GM12878 (cell line): ENCODE measurements around the gene ACTL7A. TPM values are rescaled to one million over a fixed set of nuclear protein-coding genes. Genes with fewer than 3 reads are reported as not detected.

Source experiments
- ATAC-seq: fragments of 200-7000 bp; cut with Tn5 transposase; 3 replicates; pipeline ENCODE4 v1.9.1; 2020; ENCODE audit warnings: mild to moderate bottlenecking, moderate library complexity
- BruUV-seq: library from RNA; stranded (reverse); fragments of 400-500 nt; replicated peaks from 2 replicates; lab custom pipeline; 2021; lab: Mats Ljungman, UMichigan
- CTCF ChIA-PET: fragments of 300-600 bp; sonication (Branson Sonifier 250); formaldehyde crosslinking; extraction: SDS; loops from one replicate; lab custom pipeline; 2021; ENCODE audit warnings: inconsistent platforms; lab: Yijun Ruan, JAX
- POLR2A ChIA-PET: fragments of 350-600 bp; formaldehyde crosslinking; extraction: SDS; loops from one replicate; lab custom pipeline; 2021; ENCODE audit warnings: inconsistent platforms; lab: Charles Lee
- RAD21 ChIA-PET: fragments of 300-600 bp; sonication (Branson Sonifier 250); formaldehyde crosslinking; loops from one replicate; lab custom pipeline; 2023; ENCODE audit warnings: antibody characterized with exemption; ENCODE audit not compliant: unreplicated experiment; lab: Charles Lee
- SMC1A ChIA-PET: fragments of 300-600 bp; sonication (Branson Sonifier 250); formaldehyde crosslinking; loops from one replicate; lab custom pipeline; 2023; ENCODE audit not compliant: unreplicated experiment, uncharacterized antibody; lab: Charles Lee
- DNase-seq: peaks from one replicate; pipeline ENCODE4 v3.0.0-alpha.2; 2011; ENCODE audit warnings: low read depth, low spot score
- FAIRE-seq: peaks from 3 replicates; lab custom pipeline; 2011; peaks lifted over from hg19 to GRCh38; lab: Jason Lieb, UNC
- H2AFZ ChIP-seq: 2 replicates; pipeline ENCODE4 v1.6.0; 2011; ENCODE audit warnings: low read depth, low read length, control low read depth; ENCODE audit not compliant: control insufficient read depth
- H3K27ac ChIP-seq: 2 replicates; pipeline ENCODE4 v1.5.1; 2011; ENCODE audit warnings: control low read depth; ENCODE audit not compliant: control insufficient read depth, insufficient read depth
- H3K27me3 ChIP-seq, 2 experiments: replicated peaks in 1 of 2; 2 replicates each; pipeline versions ENCODE4 v1.6.0 to v1.6.1; 2011; ENCODE audit warnings: low read length in 1 of 2; ENCODE audit not compliant: control insufficient read depth in 2 of 2, insufficient read depth in 2 of 2
- H3K36me3 ChIP-seq, 2 experiments: 2 replicates each; pipeline ENCODE4 v1.5.1; 2011; ENCODE audit warnings: low read length in 1 of 2; ENCODE audit not compliant: control insufficient read depth in 2 of 2, insufficient read depth in 2 of 2
- H3K4me1 ChIP-seq: 2 replicates; pipeline ENCODE4 v1.6.1; 2011; ENCODE audit warnings: mild to moderate bottlenecking, low read length, moderate library complexity, mixed read lengths; ENCODE audit not compliant: control insufficient read depth, insufficient read depth
- H3K4me2 ChIP-seq: 2 replicates; pipeline ENCODE4 v1.6.0; 2011; ENCODE audit warnings: control low read depth; ENCODE audit not compliant: control insufficient read depth, insufficient read depth
- H3K4me3 ChIP-seq: fragments of 200-600 bp; sonication (generic); 2 replicates; pipeline ENCODE4 v1.5.1; 2016
- H3K79me2 ChIP-seq: 2 replicates; pipeline ENCODE4 v1.6.0; 2011; ENCODE audit warnings: low read length; ENCODE audit not compliant: control insufficient read depth, insufficient read depth
- H3K9ac ChIP-seq: 2 replicates; pipeline ENCODE4 v1.8.0; 2011; ENCODE audit warnings: low read length, control low read depth, mixed read lengths; ENCODE audit not compliant: control insufficient read depth, insufficient read depth
- H3K9me3 ChIP-seq: replicated peaks from 3 replicates; pipeline ENCODE4 v1.5.1; 2011; ENCODE audit warnings: mild to moderate bottlenecking, low read length; ENCODE audit not compliant: control insufficient read depth, insufficient read depth
- H4K20me1 ChIP-seq: 2 replicates; pipeline ENCODE4 v1.6.0; 2011; ENCODE audit not compliant: control insufficient read depth, insufficient read depth
- ASH2L ChIP-seq: fragments of 300-600, 200-600 bp; sonication (generic); IDR thresholded peaks from 2 replicates; pipeline ENCODE4 v1.6.1; 2017; ENCODE audit warnings: low read depth, mild to moderate bottlenecking, borderline replicate concordance
- EZH2 ChIP-seq: IDR thresholded peaks from 2 replicates; pipeline ENCODE4 v1.6.1; 2012; ENCODE audit warnings: low read depth, mild to moderate bottlenecking, control low read depth, inconsistent platforms, low read length, borderline replicate concordance; ENCODE audit not compliant: control insufficient read depth
- NBN ChIP-seq: fragments of 450-650 bp; IDR thresholded peaks from 2 replicates; pipeline ENCODE4 v1.6.1; 2016
- NRF1 ChIP-seq: conservative IDR thresholded peaks from 2 replicates; pipeline ENCODE4 v1.6.1; 2011; ENCODE audit warnings: mild to moderate bottlenecking, low read depth, low read length, improper control_type of control experiment
- RB1 ChIP-seq: fragments of 450-650 bp; formaldehyde crosslinking; IDR thresholded peaks from 2 replicates; pipeline ENCODE4 v1.6.1; 2017; ENCODE audit warnings: mild to moderate bottlenecking, borderline replicate concordance
- SIX5 ChIP-seq: IDR thresholded peaks from 2 replicates; pipeline ENCODE4 v1.6.1; 2011; ENCODE audit warnings: mild to moderate bottlenecking, low read depth, low read length, moderate library complexity; ENCODE audit not compliant: severe bottlenecking
- SMARCA5 ChIP-seq: fragments of 450-650 bp; IDR thresholded peaks from 2 replicates; pipeline ENCODE4 v1.6.1; 2017; ENCODE audit warnings: mild to moderate bottlenecking
- WGBS: methylation state at CpG from one replicate; pipeline ENCODE4 v1.1.6; 2016; ENCODE audit warnings: low lambda C conversion rate; ENCODE audit not compliant: insufficient replicate concordance, insufficient coverage; ENCODE audit errors: missing lambda C conversion rate; 5-methylcytosine and 5-hydroxymethylcytosine counted together
- in situ Hi-C: fragments of 300-500 bp; cut with MboI; formaldehyde crosslinking; loops from 9 replicates; pipeline ENCODE4 v1.14.3; 2018; ENCODE audit warnings: mixed read lengths
- intact Hi-C: fragments of 100-400 bp; cut with micrococcal nuclease; formaldehyde crosslinking; loops from one replicate; pipeline ENCODE4 v1.14.2; 2022; ENCODE audit not compliant: unreplicated experiment
- polyA plus RNA-seq, 11 experiments: library from polyadenylated mRNA; depleted of rRNA in 4 of 11; unstranded in 6 of 11; stranded (reverse) in 5 of 11; fragments of >200 nt; fragmentation: Nextera tagmentation in 4 of 11; fragmentation: Illumina TruSeq in 1 of 11; extraction: Ambion mirVana in 4 of 11; extraction: Trizol in 1 of 11; gene quantifications; 1 replicate in 1 of 11; 2 replicates in 10 of 11; pipeline versions ENCODE4 v1.2.1 to v1.2.3, GENCODE V29; 2011 to 2016; ENCODE audit warnings: inconsistent platforms in 2 of 11, missing spikeins in 2 of 11, low read depth in 1 of 11
- total RNA-seq, 4 experiments: library from RNA; depleted of rRNA in 3 of 4; stranded (reverse); fragments of >200 nt in 3 of 4; fragmentation: Illumina TruSeq in 1 of 4; extraction: Trizol in 1 of 4; gene quantifications; 2 replicates each; pipeline versions ENCODE4 v1.2.1 to v1.2.3, GENCODE V29; 2013 to 2021
- TF ChIP-seq, protein P1 (sequence below): fragments of 450-650 bp; IDR thresholded peaks from 2 replicates; pipeline ENCODE4 v1.6.1; 2017; ENCODE audit warnings: mild to moderate bottlenecking
- TF ChIP-seq, protein P2 (sequence below): IDR thresholded peaks from 2 replicates; pipeline ENCODE4 v1.6.1; 2012; ENCODE audit warnings: low read depth, low read length, improper control_type of control experiment

Gene ACTL7A
- total and polyA plus RNA-seq, 10 of the 15 experiments (the other 5 are each of a cell fraction or from before 2014, with no cell fraction given), result not detected

DNA sequence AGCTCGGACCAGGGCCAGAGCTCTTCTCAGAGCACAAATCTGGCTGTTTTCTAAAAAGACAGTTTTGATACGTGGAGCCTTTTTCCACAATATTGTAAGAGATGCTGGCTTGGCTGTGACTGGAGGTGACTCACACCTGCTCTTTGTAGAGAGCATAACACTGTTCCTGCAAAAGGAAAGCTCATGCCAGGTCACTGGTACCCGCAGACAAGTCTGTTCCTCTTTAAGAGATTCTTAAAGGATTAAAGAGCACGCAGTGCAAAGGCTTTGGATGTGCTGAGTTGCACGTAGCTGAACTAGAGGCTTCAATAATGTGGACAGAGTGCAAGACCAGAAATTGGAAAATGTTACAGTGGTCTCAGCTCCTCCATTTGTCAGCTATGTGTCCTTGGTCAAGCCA, 25.3 kb upstream of the ACTL7A start:
- TF ChIP-seq, protein P1, sequence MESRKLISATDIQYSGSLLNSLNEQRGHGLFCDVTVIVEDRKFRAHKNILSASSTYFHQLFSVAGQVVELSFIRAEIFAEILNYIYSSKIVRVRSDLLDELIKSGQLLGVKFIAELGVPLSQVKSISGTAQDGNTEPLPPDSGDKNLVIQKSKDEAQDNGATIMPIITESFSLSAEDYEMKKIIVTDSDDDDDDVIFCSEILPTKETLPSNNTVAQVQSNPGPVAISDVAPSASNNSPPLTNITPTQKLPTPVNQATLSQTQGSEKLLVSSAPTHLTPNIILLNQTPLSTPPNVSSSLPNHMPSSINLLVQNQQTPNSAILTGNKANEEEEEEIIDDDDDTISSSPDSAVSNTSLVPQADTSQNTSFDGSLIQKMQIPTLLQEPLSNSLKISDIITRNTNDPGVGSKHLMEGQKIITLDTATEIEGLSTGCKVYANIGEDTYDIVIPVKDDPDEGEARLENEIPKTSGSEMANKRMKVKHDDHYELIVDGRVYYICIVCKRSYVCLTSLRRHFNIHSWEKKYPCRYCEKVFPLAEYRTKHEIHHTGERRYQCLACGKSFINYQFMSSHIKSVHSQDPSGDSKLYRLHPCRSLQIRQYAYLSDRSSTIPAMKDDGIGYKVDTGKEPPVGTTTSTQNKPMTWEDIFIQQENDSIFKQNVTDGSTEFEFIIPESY, result no peak
- no peak for TF ChIP-seq SMARCA5
- no peak for TF ChIP-seq ASH2L
- no peak for TF ChIP-seq RB1
- no peak for TF ChIP-seq NBN
- TF ChIP-seq, protein P2, sequence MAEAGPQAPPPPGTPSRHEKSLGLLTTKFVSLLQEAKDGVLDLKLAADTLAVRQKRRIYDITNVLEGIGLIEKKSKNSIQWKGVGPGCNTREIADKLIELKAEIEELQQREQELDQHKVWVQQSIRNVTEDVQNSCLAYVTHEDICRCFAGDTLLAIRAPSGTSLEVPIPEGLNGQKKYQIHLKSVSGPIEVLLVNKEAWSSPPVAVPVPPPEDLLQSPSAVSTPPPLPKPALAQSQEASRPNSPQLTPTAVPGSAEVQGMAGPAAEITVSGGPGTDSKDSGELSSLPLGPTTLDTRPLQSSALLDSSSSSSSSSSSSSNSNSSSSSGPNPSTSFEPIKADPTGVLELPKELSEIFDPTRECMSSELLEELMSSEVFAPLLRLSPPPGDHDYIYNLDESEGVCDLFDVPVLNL, result no peak
- TF ChIP-seq EZH2, result no peak
- no peak for TF ChIP-seq NRF1
- no peak for TF ChIP-seq SIX5
- Histone ChIP-seq H4K20me1 (no peaks in the 10 kb centered on the region), H2AFZ (no peak overlapping the region), H3K27ac (no peak overlapping the region), H3K79me2 (no peaks in the 10 kb centered on the region), H3K4me1 (no peaks in the 10 kb centered on the region), H3K4me3 (no peak overlapping the region), H3K27me3 (peaks cover 0 to 3% of the 10 kb centered on the region in 2 experiments; a peak in 1 of 4 replicates), H3K36me3 (no peaks in the 10 kb centered on the region), H3K9ac (no peak overlapping the region), H3K9me3 (no peaks in the 10 kb centered on the region), H3K4me2 (no peak overlapping the region)
- BruUV-seq, result no TSS peak
- in situ Hi-C loops (no loop called here), intact Hi-C loops (no loop called here)
- POLR2A ChIA-PET, result no interaction called here
- WGBS, result 28% methylated on average over 5 of the region's 5 CpGs
- RAD21 ChIA-PET, result no interaction called here
- SMC1A ChIA-PET, result no interaction called here
- CTCF ChIA-PET, result interaction anchor here (0.8 to 1.4 kb wide), 2 partner anchors 9 to 117 kb away, joined by 3 to 5 read pairs; no protein-coding TSS in a partner anchor
- no peak for ATAC-seq
- no peak for DNase-seq
- no peak for FAIRE-seq
